ENCODE data around the gene NYAP2.

Gene NYAP2

DNA sequence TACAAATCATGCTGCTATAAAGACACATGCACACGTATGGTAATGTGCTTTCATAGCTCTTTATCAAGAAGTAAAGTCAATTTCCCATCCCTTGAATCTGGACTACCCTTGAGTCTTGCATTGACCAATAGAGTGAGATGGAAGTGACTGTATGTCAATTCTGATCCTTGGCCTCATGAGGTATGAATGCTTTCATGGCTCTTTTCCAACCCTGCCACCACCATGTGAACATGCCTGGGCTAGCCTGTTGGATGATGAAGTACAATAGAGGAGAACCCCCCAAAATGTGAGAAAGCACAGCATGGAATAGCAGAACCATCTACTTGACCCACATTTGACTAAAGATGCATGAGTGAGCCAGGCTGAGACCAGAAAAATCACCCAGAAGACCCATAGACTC lies 237.0 kb downstream of the NYAP2 start:
- DNase-seq, result no peak

- no peak for DNase-seq
Measured at GRCh38 chr2:225637259-225637658, 237.7 kb downstream of the NYAP2 start.

- DNase-seq, result no peak
Measured at GRCh38 chr2:225640550-225640949, 241.0 kb downstream of the NYAP2 start.

- no peak for DNase-seq
Measured at GRCh38 chr2:225649274-225649673, 249.8 kb downstream of the NYAP2 start.

- no peak for DNase-seq
Measured at GRCh38 chr2:225650041-225650440, 250.5 kb downstream of the NYAP2 start.

- peak; percentile 37 to 40 for DNase-seq
Measured at GRCh38 chr2:225660262-225661131, 261.0 kb downstream of the NYAP2 start.

DNA sequence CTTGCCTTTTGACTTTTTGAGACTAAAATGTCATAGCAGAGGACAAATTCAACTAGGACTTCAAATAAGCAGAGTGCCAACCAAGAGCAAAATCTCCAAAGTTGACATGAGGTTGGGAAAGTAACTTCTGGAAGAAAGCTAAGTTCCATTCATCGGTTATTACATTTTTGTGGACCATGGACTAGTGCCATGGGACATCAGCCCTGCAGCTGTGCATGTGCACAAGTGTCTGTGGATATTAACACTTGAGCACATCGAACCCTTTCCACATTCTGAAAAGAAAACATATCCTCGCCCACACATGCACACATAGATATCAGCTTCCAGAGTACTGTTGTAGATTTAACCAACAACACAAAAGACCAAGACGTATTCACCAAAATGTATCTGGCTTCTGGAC lies 262.6 kb downstream of the NYAP2 start:
- no peak for DNase-seq

GRCh38 chr2:225667445-225667844 lies 267.9 kb downstream of the NYAP2 start:
- DNase-seq, result no peak

- DNase-seq, result peak; percentile 40 to 74
Measured at GRCh38 chr2:225668606-225669266, 269.2 kb downstream of the NYAP2 start.

DNA sequence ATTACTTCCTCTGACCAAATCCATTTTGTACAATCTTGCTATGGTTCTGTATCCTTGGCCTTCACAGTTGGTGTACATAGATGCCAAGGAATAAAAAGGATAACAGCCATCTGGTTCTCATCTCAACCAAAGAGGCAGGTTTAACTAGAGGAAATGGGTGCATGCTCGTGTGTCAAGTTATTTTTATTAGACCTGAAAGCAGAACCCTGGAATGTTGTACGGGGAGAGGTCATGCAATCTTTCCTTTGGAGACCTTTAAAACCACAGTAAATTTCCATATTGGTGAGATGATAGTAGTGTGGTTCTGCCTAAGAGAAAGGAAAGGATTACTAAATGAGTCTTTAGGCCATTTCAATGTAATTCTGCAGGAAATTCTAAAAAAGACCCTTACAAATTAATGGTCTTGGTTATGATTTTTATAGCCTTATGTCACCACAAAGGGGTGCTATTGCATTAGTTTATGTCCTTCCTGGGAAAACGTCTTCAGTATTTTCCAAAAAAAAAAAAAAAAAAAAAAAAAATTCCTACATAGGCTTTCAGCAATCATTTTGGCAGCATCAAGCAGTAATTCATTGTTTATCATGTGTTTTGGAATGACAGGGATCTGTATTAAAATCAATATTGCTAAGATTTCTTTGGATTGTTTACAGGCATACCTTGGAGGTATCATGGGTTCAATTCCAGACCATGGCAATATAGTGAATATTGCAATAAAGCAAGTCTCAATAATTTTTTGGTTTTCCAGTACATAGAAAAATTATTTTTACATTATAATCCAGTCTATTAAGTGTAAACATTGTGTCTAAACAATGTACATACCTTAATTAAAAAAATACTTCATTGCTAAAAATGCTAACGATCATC lies 270.8 kb downstream of the NYAP2 start:
- DNase-seq, result peak; percentile 2 to 3

DNA sequence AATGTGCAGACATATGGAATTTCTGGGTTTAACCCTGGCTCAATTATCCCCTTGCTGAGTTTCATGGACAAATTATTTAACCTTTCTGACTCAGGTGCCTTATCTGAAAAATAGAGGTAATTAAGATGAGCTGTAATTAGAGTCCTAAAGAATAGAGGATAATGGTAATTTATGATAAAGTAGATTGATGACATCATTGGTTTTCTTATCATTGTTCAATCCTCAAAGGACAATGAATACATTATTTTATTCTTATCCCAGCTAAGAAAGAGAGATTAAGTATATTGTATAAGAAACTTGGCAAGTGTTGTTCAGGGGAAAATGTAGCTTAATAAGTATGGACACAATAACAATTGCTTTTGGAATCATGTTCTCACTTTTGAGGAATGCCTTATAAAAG lies 279.3 kb downstream of the NYAP2 start:
- DNase-seq, result no peak

DNA sequence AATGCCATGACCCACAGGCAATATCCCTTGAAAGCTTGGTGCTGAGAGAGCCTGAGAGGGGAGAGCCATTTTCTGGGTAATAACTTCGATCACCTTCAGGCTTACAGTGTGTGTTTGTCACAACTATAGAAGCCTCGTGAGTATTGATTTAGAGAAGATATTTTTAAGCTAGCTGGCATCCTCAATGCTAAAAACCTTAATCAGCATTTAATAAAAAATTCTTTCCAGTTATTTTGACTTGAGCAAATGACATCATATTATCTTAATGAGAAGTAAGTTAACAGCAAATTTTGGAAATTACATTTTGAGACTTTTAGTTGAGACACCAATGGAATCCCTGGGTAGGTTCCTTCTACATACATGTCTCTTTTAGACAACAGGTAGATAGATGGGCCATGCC lies 283.7 kb downstream of the NYAP2 start:
- no peak for DNase-seq

DNA sequence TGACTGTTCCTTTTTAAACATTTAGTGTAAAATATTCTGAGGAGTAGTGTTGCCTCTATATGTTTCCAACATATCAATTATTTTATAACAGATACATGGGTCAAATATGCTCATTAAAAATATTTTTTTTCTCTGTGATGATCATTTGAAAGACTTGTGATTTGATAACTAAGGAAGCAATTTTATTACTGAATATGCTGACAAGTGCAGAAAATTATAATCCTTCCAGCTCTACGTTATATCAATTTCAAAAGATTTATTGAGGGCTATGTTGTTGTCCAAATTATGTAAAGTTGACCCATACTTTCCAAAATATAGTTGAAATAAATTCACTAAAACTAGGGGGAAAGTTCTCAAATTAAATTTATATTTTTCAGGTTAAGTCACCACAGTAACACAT lies 290.6 kb downstream of the NYAP2 start:
- no peak for DNase-seq

GRCh38 chr2:225691711-225692110 lies 292.2 kb downstream of the NYAP2 start:
- no peak for DNase-seq

DNA sequence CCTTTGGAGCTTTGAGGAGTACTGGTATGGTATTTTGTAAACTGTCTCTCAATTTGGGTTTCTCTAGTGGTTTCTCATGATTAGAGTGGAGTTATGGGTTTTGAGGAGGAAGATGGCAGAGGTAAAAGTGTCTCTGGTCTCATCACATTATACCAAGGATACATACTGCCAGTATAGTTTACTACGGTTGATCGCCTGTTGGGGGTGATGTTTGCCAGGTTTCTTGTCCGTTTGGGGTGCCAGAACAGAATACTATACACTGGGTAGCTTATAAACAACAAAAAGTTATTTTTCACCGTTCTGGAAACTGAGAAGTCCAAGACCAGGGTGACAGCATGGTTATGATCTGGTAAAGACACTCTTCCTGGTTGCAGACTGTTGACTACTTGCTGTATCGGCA lies 293.7 kb downstream of the NYAP2 start:
- DNase-seq, result no peak

DNA sequence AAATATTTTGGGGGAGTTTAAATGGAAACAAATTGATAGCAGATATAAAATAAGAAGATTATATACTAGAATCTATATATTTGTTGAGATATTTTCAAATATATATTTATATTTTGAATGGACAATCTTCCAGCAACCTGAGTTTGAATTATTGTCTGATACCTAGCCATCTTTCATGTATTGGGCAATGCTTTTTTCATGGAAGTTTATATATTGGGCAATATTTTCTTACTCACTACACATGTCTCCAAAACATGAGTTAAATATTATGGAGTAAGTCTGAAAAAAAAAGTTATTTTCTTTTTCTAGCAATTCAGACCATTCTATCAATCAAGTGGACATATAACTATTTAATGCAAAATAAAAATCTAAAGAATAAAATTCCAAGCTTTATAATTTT lies 295.2 kb downstream of the NYAP2 start:
- DNase-seq, result no peak

GRCh38 chr2:225697936-225698335 lies 298.4 kb downstream of the NYAP2 start:
- DNase-seq, result no peak
